Caco-2 (cell line): Measurements from ENCODE around the gene NRXN3. TPM values are rescaled to one million over a fixed set of nuclear protein-coding genes. Genes with fewer than 3 reads are reported as not detected.

ENCODE experiments used
- BruUV-seq: library from RNA; stranded (reverse); fragments of 400-500 nt; replicated peaks from 2 replicates; lab custom pipeline; 2021; lab: Mats Ljungman, UMichigan
- CTCF ChIA-PET: fragments of 300-600 bp; sonication (Branson Sonifier 250); formaldehyde crosslinking; loops from one replicate; lab custom pipeline; 2022; ENCODE audit warnings: antibody characterized with exemption; lab: Charles Lee
- POLR2A ChIA-PET: fragments of 300-600 bp; sonication (Branson Sonifier 250); formaldehyde crosslinking; loops from one replicate; lab custom pipeline; 2022; ENCODE audit warnings: antibody characterized with exemption; lab: Charles Lee
- DNase-seq, 2 experiments: peaks; one replicate each; pipeline versions ENCODE4 v3.0.0 to v3.0.0-alpha.2; 2020 to 2022
- H3K27me3 ChIP-seq: replicated peaks from 2 replicates; pipeline ENCODE4 v1.6.0; 2011; ENCODE audit warnings: low read length; ENCODE audit not compliant: control insufficient read depth, insufficient read depth
- H3K36me3 ChIP-seq: 2 replicates; pipeline ENCODE4 v1.5.1; 2011; ENCODE audit warnings: low read length; ENCODE audit not compliant: control insufficient read depth, insufficient read depth
- H3K4me1 ChIP-seq: fragments of 250-450 bp; sonication (Bioruptor Pico); 2 replicates; pipeline ENCODE4 v1.5.1; 2020; ENCODE audit warnings: mild to moderate bottlenecking
- H3K4me3 ChIP-seq: 2 replicates; pipeline ENCODE4 v1.5.1; 2011; ENCODE audit warnings: low read depth, mild to moderate bottlenecking, control low read depth, low read length
- H3K9me3 ChIP-seq: fragments of 250-450 bp; sonication (Bioruptor Pico); 2 replicates; pipeline ENCODE4 v1.5.1; 2020; ENCODE audit warnings: mild to moderate bottlenecking, moderate library complexity
- H3K27ac Mint-ChIP-seq: one replicate; pipeline ENCODE4 v1.8.0; 2022; ENCODE audit warnings: mixed read lengths; ENCODE audit not compliant: unreplicated experiment
- H3K27me3 Mint-ChIP-seq: one replicate; pipeline ENCODE4 v1.8.0; 2022; ENCODE audit warnings: mixed read lengths; ENCODE audit not compliant: insufficient read depth, unreplicated experiment
- H3K36me3 Mint-ChIP-seq: one replicate; pipeline ENCODE4 v1.8.0; 2022; ENCODE audit warnings: mild to moderate bottlenecking, mixed read lengths; ENCODE audit not compliant: insufficient read depth, unreplicated experiment
- H3K4me1 Mint-ChIP-seq: one replicate; pipeline ENCODE4 v1.8.0; 2022; ENCODE audit warnings: low read depth, mixed read lengths; ENCODE audit not compliant: unreplicated experiment
- H3K4me3 Mint-ChIP-seq: one replicate; pipeline ENCODE4 v1.8.0; 2022; ENCODE audit warnings: mild to moderate bottlenecking, moderate library complexity, mixed read lengths; ENCODE audit not compliant: unreplicated experiment
- H3K9me3 Mint-ChIP-seq: one replicate; pipeline ENCODE4 v1.8.0; 2022; ENCODE audit warnings: mixed read lengths; ENCODE audit not compliant: unreplicated experiment
- CTCF ChIP-seq, 2 experiments: fragments of 200-600 bp in 1 of 2; IDR thresholded peaks; 1 replicate in 1 of 2; 2 replicates in 1 of 2; pipeline versions ENCODE4 v1.5.1 to v1.8.0; 2011 to 2022; ENCODE audit warnings: antibody characterized with exemption in 1 of 2, control low read depth in 1 of 2, inconsistent platforms in 1 of 2, low read depth in 1 of 2, low read length in 1 of 2, mild to moderate bottlenecking in 1 of 2, moderate library complexity in 1 of 2; ENCODE audit not compliant: insufficient read depth in 1 of 2, severe bottlenecking in 1 of 2, unreplicated experiment in 1 of 2
- intact Hi-C: fragments of 100-400 bp; cut with micrococcal nuclease; formaldehyde crosslinking; loops from one replicate; pipeline ENCODE4 v1.10.0; 2022; ENCODE audit not compliant: unreplicated experiment
- total RNA-seq: library from RNA; stranded (reverse); gene quantifications from 2 replicates; pipeline ENCODE4 v1.2.3, GENCODE V29; 2022

The NRXN3 gene
- total RNA-seq, 1 experiment from 2014 or later = 12.4 TPM

- no TSS peak for BruUV-seq
- H3K36me3 Mint-ChIP-seq = no peaks in the 10 kb centered on the region
- no peak overlapping the region for H3K27ac Mint-ChIP-seq
- peaks cover 15% of the 10 kb centered on the region for H3K27me3 Mint-ChIP-seq
- H3K4me3 ChIP-seq = no peak overlapping the region
- H3K9me3 Mint-ChIP-seq = no peaks in the 10 kb centered on the region
- H3K4me3 Mint-ChIP-seq = no peak overlapping the region
- no peaks in the 10 kb centered on the region for H3K36me3 ChIP-seq
- 0 out of 2 replicates have a peak, but pooled peaks cover 2% of the 10 kb centered on the region for H3K27me3 ChIP-seq
- ChIA-PET CTCF (no interaction called here), POLR2A (no interaction called here)
- no peak for DNase-seq
- no peaks in the 10 kb centered on the region for H3K4me1 Mint-ChIP-seq
- no peaks in the 10 kb centered on the region for H3K4me1 ChIP-seq
- intact Hi-C loops = no loop called here
- H3K9me3 ChIP-seq = no peaks in the 10 kb centered on the region
- no peak for TF ChIP-seq CTCF (IDR thresholded peaks at IDR 0.05; ENCODE audit: insufficient read depth in 1 of 2, low read depth in 1 of 2, low read length in 1 of 2, severe bottlenecking in 1 of 2, unreplicated experiment in 1 of 2)
These were observed 254.1 kb downstream of the NRXN3 start for GRCh38 chr14:78424311-78424710.

DNA sequence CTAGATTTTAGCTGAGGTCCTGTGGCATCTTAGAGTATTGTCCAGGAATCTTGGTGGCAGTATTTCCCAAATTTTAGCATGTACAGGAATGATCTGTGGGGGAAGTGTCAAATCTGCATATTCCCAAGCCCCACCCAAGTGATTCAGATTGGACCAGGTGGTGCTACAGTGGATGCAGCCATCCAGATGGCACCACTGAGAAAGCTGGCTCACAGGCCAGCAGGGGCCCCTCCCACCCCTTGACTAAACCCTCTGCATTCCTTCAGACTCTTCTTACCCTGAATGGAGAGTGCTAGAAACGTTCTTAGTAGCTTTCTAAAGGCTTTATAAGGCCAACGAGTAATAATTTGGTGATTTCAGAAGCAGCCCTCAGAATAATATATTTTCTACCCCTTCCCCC is 255.2 kb downstream of the NRXN3 start:
- 0 out of 2 replicates have a peak, but pooled peaks cover 2% of the 10 kb centered on the region for H3K27me3 ChIP-seq
- no peaks in the 10 kb centered on the region for H3K36me3 ChIP-seq
- CTCF ChIA-PET = no interaction called here
- Mint-ChIP-seq H3K9me3 (no peaks in the 10 kb centered on the region), H3K36me3 (no peaks in the 10 kb centered on the region), H3K4me1 (no peaks in the 10 kb centered on the region), H3K27me3 (peaks cover 13% of the 10 kb centered on the region), H3K4me3 (no peak overlapping the region), H3K27ac (no peak overlapping the region)
- no TSS peak for BruUV-seq
- H3K9me3 ChIP-seq = no peaks in the 10 kb centered on the region
- H3K4me3 ChIP-seq = no peak overlapping the region
- intact Hi-C loops = no loop called here
- H3K4me1 ChIP-seq = no peaks in the 10 kb centered on the region
- POLR2A ChIA-PET = no interaction called here
- DNase-seq = no peak
- no peak for TF ChIP-seq CTCF (IDR thresholded peaks at IDR 0.05; ENCODE audit: insufficient read depth in 1 of 2, low read depth in 1 of 2, low read length in 1 of 2, severe bottlenecking in 1 of 2, unreplicated experiment in 1 of 2)

DNA sequence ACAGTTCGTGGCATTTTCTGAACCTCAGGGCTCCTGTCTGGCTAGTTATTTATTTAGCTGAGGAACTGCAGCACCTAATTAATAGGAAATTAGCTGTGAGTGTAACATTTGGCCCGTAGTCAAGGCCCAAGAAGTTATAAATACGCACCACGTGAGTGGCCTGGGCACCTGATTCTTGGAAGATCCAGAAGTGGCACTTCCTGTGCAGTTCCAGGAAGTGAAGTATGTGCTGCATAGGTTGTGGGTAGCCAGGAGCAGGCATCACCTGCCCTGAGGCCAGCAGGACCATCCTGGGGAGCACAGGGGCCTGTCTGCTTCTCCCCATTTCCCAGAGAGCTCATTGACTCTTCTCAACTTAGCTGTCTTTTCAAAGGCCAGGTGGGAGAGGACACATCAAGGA is 255.6 kb downstream of the NRXN3 start:
- POLR2A ChIA-PET = no interaction called here
- Mint-ChIP-seq H3K36me3 (no peaks in the 10 kb centered on the region), H3K27me3 (peaks cover 13% of the 10 kb centered on the region), H3K9me3 (no peaks in the 10 kb centered on the region), H3K27ac (no peak overlapping the region), H3K4me1 (no peaks in the 10 kb centered on the region), H3K4me3 (no peak overlapping the region)
- no peaks in the 10 kb centered on the region for H3K36me3 ChIP-seq
- intact Hi-C loops = no loop called here
- no peak for TF ChIP-seq CTCF (IDR thresholded peaks at IDR 0.05; ENCODE audit: insufficient read depth in 1 of 2, low read depth in 1 of 2, low read length in 1 of 2, severe bottlenecking in 1 of 2, unreplicated experiment in 1 of 2)
- no peak overlapping the region for H3K4me3 ChIP-seq
- no peak for DNase-seq
- no TSS peak for BruUV-seq
- CTCF ChIA-PET = no interaction called here
- H3K4me1 ChIP-seq = no peaks in the 10 kb centered on the region
- H3K9me3 ChIP-seq = no peaks in the 10 kb centered on the region
- 0 out of 2 replicates have a peak, but pooled peaks cover 2% of the 10 kb centered on the region for H3K27me3 ChIP-seq
